H9 (cell line): Measurements from ENCODE around the gene IL1RAPL2. TPM values are rescaled to one million over a fixed set of nuclear protein-coding genes. Genes with fewer than 3 reads are reported as not detected.

ENCODE experiments used
- DNase-seq: peaks from one replicate; pipeline ENCODE4 v3.0.0-alpha.2; 2017
- H2AFZ ChIP-seq: one replicate; pipeline ENCODE4 v1.6.1; 2013; ENCODE audit warnings: mild to moderate bottlenecking, low read length, control low read depth, moderate library complexity
- H2AK5ac ChIP-seq: 2 replicates; pipeline ENCODE4 v1.6.1; 2013; ENCODE audit warnings: low read length, control low read depth, mixed read lengths; ENCODE audit not compliant: insufficient read length
- H2BK120ac ChIP-seq: one replicate; pipeline ENCODE4 v1.6.1; 2013; ENCODE audit warnings: low read depth, mild to moderate bottlenecking, low read length, control low read depth, inconsistent platforms; ENCODE audit not compliant: poor library complexity, severe bottlenecking
- H2BK12ac ChIP-seq: 2 replicates; pipeline ENCODE4 v1.6.1; 2013; ENCODE audit warnings: low read length, control low read depth, mixed read lengths, low read depth; ENCODE audit not compliant: insufficient read length
- H2BK15ac ChIP-seq: 2 replicates; pipeline ENCODE4 v1.6.1; 2013; ENCODE audit warnings: low read depth, low read length, control low read depth
- H2BK20ac ChIP-seq: one replicate; pipeline ENCODE4 v1.6.1; 2013; ENCODE audit warnings: low read depth, mild to moderate bottlenecking, low read length, control low read depth, inconsistent platforms; ENCODE audit not compliant: poor library complexity, severe bottlenecking
- H2BK5ac ChIP-seq: 2 replicates; pipeline ENCODE4 v1.6.1; 2013; ENCODE audit warnings: low read length, control low read depth, mixed read lengths; ENCODE audit not compliant: insufficient read length
- H3K14ac ChIP-seq: 2 replicates; pipeline ENCODE4 v1.6.1; 2013; ENCODE audit warnings: low read length, control low read depth; ENCODE audit not compliant: insufficient read depth
- H3K18ac ChIP-seq: 2 replicates; pipeline ENCODE4 v1.6.1; 2013; ENCODE audit warnings: low read depth, mild to moderate bottlenecking, mixed read lengths, low read length, control low read depth; ENCODE audit not compliant: insufficient read length
- H3K23ac ChIP-seq: 2 replicates; pipeline ENCODE4 v1.6.1; 2013; ENCODE audit warnings: low read length, control low read depth, mixed read lengths, low read depth; ENCODE audit not compliant: insufficient read length
- H3K23me2 ChIP-seq: 2 replicates; pipeline ENCODE4 v1.6.1; 2013; ENCODE audit warnings: low read depth, mild to moderate bottlenecking, mixed read lengths, low read length, control low read depth; ENCODE audit not compliant: insufficient read length, poor library complexity, severe bottlenecking
- H3K27ac ChIP-seq: 2 replicates; pipeline ENCODE4 v1.5.1; 2013; ENCODE audit warnings: low read length, control low read depth, mixed read lengths, low read depth; ENCODE audit not compliant: insufficient read length
- H3K27me3 ChIP-seq: 2 replicates; pipeline ENCODE4 v1.6.1; 2013; ENCODE audit warnings: low read length, control low read depth, inconsistent platforms; ENCODE audit not compliant: insufficient read depth
- H3K4ac ChIP-seq: 2 replicates; pipeline ENCODE4 v1.6.1; 2013; ENCODE audit warnings: low read depth, mild to moderate bottlenecking, control low read depth, inconsistent platforms, low read length, moderate library complexity
- H3K4me1 ChIP-seq: 2 replicates; pipeline ENCODE4 v1.6.1; 2013; ENCODE audit warnings: low read length, control low read depth, inconsistent platforms; ENCODE audit not compliant: insufficient read depth
- H3K4me2 ChIP-seq: 2 replicates; pipeline ENCODE4 v1.6.1; 2013; ENCODE audit warnings: low read length, control low read depth, mixed read lengths; ENCODE audit not compliant: insufficient read length, insufficient read depth
- H3K56ac ChIP-seq: 2 replicates; pipeline ENCODE4 v1.6.1; 2013; ENCODE audit warnings: low read depth, mild to moderate bottlenecking, mixed read lengths, low read length, control low read depth; ENCODE audit not compliant: insufficient read length
- H3K79me1 ChIP-seq: 2 replicates; pipeline ENCODE4 v1.6.1; 2013; ENCODE audit warnings: low read depth, mild to moderate bottlenecking, moderate library complexity, low read length, control low read depth, inconsistent platforms; ENCODE audit not compliant: insufficient read depth, poor library complexity, severe bottlenecking
- H3K79me2 ChIP-seq: 2 replicates; pipeline ENCODE4 v1.6.1; 2013; ENCODE audit warnings: low read length, control low read depth, inconsistent platforms; ENCODE audit not compliant: insufficient read depth
- H3K9ac ChIP-seq: 2 replicates; pipeline ENCODE4 v1.6.1; 2013; ENCODE audit warnings: low read length, control low read depth, mixed read lengths; ENCODE audit not compliant: insufficient read length; ENCODE audit errors: extremely low read depth
- H3K9me3 ChIP-seq: one replicate; pipeline ENCODE4 v1.6.1; 2013; ENCODE audit warnings: low read depth, low read length, inconsistent platforms; ENCODE audit not compliant: control insufficient read depth
- H3T11ph ChIP-seq: one replicate; pipeline ENCODE4 v1.6.1; 2013; ENCODE audit warnings: mild to moderate bottlenecking, low read length, control low read depth, inconsistent platforms
- H4K20me1 ChIP-seq: one replicate; pipeline ENCODE4 v1.6.1; 2013; ENCODE audit not compliant: control insufficient read depth, insufficient read length, insufficient read depth
- H4K5ac ChIP-seq: 2 replicates; pipeline ENCODE4 v1.6.1; 2013; ENCODE audit warnings: low read depth, mild to moderate bottlenecking, mixed read lengths, low read length, control low read depth; ENCODE audit not compliant: insufficient read length
- H4K8ac ChIP-seq: replicated peaks from 2 replicates; pipeline ENCODE4 v1.6.1; 2013; ENCODE audit warnings: low read length, control low read depth, mixed read lengths, low read depth; ENCODE audit not compliant: insufficient read length
- H4K91ac ChIP-seq: 2 replicates; pipeline ENCODE4 v1.6.1; 2013; ENCODE audit warnings: low read depth, mild to moderate bottlenecking, moderate library complexity, mixed read lengths, low read length, control low read depth; ENCODE audit not compliant: insufficient read length
- H3K27ac Mint-ChIP-seq, 3 experiments: 2 replicates in 2 of 3; 3 replicates in 1 of 3; pipeline ENCODE4 v1.8.0; 2020 to 2021; ENCODE audit warnings: mixed read lengths in 3 of 3, mild to moderate bottlenecking in 1 of 3, moderate library complexity in 1 of 3
- H3K27me3 Mint-ChIP-seq: 2 replicates; pipeline ENCODE4 v1.8.0; 2021; ENCODE audit warnings: low read depth, mild to moderate bottlenecking, moderate library complexity, mixed read lengths
- H3K36me3 Mint-ChIP-seq, 3 experiments: 2 replicates in 2 of 3; 3 replicates in 1 of 3; pipeline ENCODE4 v1.8.0; 2020 to 2021; ENCODE audit warnings: low read depth in 3 of 3, mixed read lengths in 3 of 3; ENCODE audit not compliant: insufficient read depth in 1 of 3
- H3K4me1 Mint-ChIP-seq, 2 experiments: 2 replicates each; pipeline ENCODE4 v1.8.0; 2020; ENCODE audit warnings: mixed read lengths in 2 of 2
- H3K4me3 Mint-ChIP-seq, 2 experiments: 2 replicates in 1 of 2; 3 replicates in 1 of 2; pipeline ENCODE4 v1.8.0; 2020 to 2021; ENCODE audit warnings: mild to moderate bottlenecking in 2 of 2, mixed read lengths in 2 of 2, moderate library complexity in 1 of 2
- H3K9me3 Mint-ChIP-seq, 2 experiments: 2 replicates in 1 of 2; 3 replicates in 1 of 2; pipeline ENCODE4 v1.8.0; 2020; ENCODE audit warnings: mild to moderate bottlenecking in 2 of 2, mixed read lengths in 2 of 2, moderate library complexity in 1 of 2
- CTCF ChIP-seq: fragments of 200-600 bp; sonication (generic); conservative IDR thresholded peaks from 3 replicates; pipeline ENCODE4 v1.8.0; 2021; ENCODE audit warnings: antibody characterized with exemption, mild to moderate bottlenecking
- total RNA-seq: library from RNA; stranded (reverse); gene quantifications from 2 replicates; pipeline ENCODE4 v1.2.1, GENCODE V29; 2021

The IL1RAPL2 gene
- total RNA-seq, 1 experiment from 2014 or later, result not detected

- Histone ChIP-seq H4K8ac (no peak overlapping the region), H3K23ac (no peak overlapping the region), H3K56ac (no peak overlapping the region), H4K20me1 (no peaks in the 10 kb centered on the region), H3K79me2 (no peaks in the 10 kb centered on the region), H2BK120ac (no peak overlapping the region), H3K27me3 (no peaks in the 10 kb centered on the region; the same call in 1 of the 2 replicates), H3K23me2 (no peaks in the 10 kb centered on the region), H2BK12ac (no peak overlapping the region), H2BK20ac (no peak overlapping the region), H2AFZ (no peak overlapping the region), H3K79me1 (no peaks in the 10 kb centered on the region), H4K91ac (no peak overlapping the region), H3K27ac (no peak overlapping the region), H3K9ac (no peak overlapping the region), H3K9me3 (no peaks in the 10 kb centered on the region), H3K4me1 (no peaks in the 10 kb centered on the region), H3K4me2 (no peak overlapping the region), H3T11ph (no peak overlapping the region), H2AK5ac (no peak overlapping the region), H3K14ac (no peak overlapping the region), H2BK15ac (no peak overlapping the region), H4K5ac (no peak overlapping the region), H3K18ac (no peak overlapping the region), H3K4ac (no peak overlapping the region), H2BK5ac (no peak overlapping the region)
- H3K4me1 Mint-ChIP-seq, result peaks cover 0 to 5% of the 10 kb centered on the region in 2 experiments; a peak in 3 of 4 replicates
- H3K27me3 Mint-ChIP-seq, result no peaks in the 10 kb centered on the region
- no peak overlapping the region for H3K27ac Mint-ChIP-seq
- peaks cover 0 to 43% of the 10 kb centered on the region in 2 experiments; a peak in 2 of 5 replicates for H3K9me3 Mint-ChIP-seq
- H3K36me3 Mint-ChIP-seq, result no peaks in the 10 kb centered on the region
- no peak overlapping the region for H3K4me3 Mint-ChIP-seq
- DNase-seq, result no peak
- no peak for TF ChIP-seq CTCF
These were observed 568.3 kb downstream of the IL1RAPL2 start for GRCh38 chrX:105134273-105134672.
